GM10847 (cell line): ENCODE measurements around the gene TPT1.

Source experiments
- POLR2A ChIP-seq: IDR thresholded peaks from 2 replicates; pipeline ENCODE4 v1.6.1; 2011; ENCODE audit not compliant: insufficient read length; ENCODE audit errors: extremely low read depth

TPT1 gene

DNA sequence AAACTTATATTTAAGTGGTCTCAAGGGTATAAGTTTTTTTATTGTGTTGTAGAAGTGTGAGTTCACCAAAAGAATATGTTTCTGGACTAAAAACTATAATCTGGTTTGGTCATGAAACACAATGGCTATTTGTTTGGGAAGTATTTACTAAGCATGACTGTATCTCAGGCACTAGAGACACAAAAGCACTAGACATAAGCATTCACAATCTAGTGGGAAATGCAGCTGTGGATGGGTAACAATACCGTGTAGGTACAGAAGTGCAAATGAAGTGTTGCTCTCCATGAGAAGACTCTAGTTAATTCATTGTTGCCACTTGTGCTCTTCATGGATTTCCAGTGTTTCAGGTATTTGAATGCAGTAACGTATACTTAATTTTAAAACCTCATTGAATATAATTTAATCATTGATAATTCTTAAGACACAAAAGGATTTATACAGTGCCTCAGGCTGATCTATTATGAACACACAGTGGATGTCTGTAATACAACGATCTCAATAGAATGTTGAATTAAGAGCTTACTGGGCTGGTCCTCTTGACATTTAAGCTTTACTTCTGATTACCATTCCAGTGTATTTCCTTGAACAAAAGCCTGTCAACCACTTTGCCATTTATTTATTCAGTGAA, 50.9 kb downstream of the TPT1 start:
- TF ChIP-seq POLR2A = no peak
